Activated CD4-positive, CD25-positive, alpha-beta regulatory T cell treated with anti-CD3 and anti-CD28 coated beads, Interleukin-2, amount 50 U/mL, for 24 hours (primary cell): Measurements from ENCODE around the gene NRGN.

ENCODE experiments used
- ATAC-seq, 2 donors: fragments of 150-1000 bp; cut with Tn5 transposase; one replicate each; pipeline ENCODE4 v1.10.0; 2021; ENCODE audit warnings: mild to moderate bottlenecking in 1 of 2, moderate library complexity in 1 of 2

NRGN gene

DNA sequence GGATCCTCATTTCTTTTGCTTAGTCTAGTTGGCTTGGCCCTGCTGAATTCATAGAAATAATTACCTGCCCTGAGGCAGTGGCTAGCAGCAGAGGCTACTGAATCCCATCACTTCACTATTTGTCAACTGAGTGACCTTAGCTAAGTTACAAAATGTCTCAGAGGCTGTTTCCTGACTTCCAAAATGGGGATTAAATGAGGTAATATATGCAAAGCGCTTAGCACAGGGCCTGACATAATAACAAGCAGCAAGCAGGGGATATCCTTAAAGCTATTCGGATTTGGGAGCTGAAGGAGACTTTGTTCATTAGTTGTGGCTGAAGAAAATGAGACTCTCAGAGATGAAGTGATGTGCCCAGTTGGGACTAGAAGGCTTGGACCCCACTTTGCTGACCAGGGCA, 2.8 kb downstream of the NRGN start:
- no peak for ATAC-seq

DNA sequence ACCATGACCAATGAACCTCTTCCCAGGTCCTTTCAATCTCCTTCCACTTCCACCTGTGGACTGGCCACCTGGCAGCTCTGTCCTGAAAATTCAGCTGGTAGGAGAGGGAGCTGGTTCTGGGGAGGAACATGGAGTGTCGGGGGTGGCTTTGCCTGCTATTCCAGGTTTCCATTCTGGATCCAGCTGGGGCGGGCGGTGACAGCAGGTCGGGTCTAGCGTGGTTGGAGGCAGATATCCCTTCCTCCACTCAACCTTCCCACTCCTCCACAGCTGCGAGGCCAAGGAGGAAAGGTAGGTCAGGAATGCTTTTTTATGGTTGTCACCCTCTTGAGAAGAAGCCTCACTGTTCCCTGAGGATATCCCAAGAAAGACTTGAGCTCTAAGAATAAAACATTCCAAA, 3.3 kb downstream of the NRGN start:
- no peak for ATAC-seq

DNA sequence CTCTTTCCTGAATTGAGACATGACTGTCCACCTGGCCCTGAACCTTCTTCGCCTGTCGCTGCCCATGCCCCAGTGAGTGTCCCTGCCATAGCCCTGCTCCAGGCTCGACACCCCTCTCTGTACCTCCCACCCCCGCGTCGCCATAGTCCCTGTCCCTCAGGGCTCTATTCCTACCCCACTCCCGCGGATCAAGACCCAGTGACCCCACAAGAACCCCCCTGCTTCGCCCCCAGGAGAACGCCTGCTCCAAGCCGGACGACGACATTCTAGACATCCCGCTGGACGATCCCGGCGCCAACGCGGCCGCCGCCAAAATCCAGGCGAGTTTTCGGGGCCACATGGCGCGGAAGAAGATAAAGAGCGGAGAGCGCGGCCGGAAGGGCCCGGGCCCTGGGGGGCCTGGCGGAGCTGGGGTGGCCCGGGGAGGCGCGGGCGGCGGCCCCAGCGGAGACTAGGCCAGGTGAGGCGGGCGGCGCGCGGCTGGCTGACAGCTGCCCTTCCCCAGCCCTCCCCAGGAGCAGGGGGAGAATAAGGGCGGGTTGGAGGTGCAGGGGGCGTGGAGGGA, 5.6 kb downstream of the NRGN start:
- ATAC-seq: no peak

DNA sequence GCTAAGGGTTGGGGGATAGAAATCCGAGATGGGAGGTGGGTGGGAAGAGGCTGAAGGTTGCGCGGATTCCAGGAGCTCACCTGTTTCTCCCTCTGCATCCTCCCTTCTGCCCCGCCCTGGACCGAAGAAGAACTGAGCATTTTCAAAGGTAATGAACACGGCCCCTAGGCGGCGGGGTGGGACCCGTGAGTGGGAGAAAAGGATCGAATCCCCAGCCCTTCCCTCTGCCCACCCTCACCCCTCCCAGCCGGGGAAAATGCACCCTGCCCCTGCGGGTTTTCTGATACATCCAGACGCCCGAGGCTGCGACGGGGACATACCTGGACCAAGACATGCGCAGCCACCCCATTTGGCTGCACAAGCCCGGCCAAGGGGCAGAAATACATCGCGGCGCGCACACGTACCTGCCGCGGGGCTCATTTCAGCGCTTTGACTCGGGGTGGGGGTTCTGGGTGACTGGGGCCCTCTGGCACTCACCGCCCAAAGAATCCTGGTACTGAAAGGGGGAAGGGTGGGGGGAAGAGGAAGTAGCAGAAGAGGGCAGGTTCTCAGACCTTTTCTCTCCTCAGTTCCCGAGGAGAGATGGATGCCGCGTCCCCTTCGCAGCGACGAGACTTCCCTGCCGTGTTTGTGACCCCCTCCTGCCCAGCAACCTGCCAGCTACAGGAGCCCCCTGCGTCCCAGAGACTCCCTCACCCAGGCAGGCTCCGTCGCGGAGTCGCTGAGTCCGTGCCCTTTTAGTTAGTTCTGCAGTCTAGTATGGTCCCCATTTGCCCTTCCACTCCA, 6.3 kb downstream of the NRGN start:
- ATAC-seq: peak; percentile 6 to 30

DNA sequence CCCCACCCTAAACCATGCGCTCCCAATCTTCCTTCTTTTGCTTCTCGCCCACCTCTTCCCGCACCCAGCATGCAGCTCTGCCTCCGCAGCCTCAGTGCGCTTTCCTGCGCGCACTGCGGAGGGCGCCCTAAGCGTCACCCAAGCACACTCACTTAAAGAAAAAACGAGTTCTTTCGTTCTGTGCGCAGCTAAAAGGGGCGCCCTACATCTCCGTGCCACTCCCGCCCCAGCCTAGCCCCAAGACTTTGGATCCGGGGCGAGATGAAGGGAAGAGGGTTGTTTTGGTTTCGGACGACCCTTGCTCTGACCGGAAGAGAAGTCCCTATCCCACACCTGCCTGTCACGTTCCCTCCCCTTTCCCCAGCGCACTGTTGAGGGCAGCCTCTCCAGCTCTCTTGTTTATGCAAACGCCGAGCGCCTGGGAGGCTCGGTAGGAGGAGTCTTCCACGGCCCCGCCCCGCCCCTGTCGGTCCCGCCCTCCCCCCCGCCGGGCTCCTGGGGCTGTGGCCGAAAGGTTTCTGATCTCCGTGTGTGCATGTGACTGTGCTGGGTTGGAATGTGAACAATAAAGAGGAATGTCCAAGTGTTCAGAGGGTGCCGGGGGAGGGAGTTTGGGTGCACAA, 7.0 kb downstream of the NRGN start:
- ATAC-seq: peak; percentile 86

DNA sequence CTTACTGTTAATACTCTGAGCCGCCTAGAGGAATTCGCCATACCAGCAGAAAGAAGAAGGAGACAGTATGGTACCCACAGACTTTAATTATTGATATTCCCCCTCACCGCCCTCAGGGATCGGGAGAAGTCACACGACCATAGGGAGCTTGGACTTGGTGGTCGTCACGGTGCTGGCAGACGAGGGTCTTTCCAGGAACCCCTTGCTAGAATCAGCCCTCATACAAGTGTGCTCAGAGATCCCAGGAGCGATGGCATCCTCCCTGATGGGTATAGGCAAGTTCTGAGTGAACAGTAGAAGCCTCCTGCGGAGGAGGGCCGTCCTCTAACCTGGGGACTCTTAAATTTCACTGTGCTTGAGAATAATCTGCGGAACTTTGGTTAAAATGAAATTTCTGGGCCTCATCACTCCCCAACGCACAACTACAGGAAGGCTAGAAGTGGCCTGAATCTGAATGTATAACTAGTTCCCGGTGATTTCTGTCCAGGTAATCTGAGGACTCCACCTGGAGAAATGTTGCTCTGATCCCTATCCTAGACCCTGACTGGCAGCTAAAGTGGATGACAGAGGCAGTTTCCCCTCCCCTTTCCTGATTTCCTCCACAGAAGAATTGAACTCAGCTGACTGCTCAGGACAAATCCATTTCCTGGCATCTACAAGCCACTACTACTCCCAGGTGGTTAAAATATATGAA, 7.8 kb downstream of the NRGN start:
- ATAC-seq: no peak

DNA sequence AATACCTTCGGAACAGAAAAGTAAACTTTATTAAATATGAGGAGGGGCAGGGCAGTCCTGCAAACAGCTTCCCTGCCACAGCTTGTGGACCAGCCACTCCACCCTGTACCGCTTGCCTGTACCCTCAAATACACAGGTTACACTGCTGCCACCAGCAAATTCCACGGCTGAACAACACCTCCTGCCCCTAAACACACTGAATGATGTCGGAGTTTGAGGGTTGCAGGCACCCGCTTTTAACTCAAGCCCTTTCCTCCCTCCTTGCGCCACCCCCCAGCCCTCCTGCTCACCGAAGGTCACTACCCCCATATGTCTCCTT, 8.3 kb downstream of the NRGN start:
- ATAC-seq: no peak

DNA sequence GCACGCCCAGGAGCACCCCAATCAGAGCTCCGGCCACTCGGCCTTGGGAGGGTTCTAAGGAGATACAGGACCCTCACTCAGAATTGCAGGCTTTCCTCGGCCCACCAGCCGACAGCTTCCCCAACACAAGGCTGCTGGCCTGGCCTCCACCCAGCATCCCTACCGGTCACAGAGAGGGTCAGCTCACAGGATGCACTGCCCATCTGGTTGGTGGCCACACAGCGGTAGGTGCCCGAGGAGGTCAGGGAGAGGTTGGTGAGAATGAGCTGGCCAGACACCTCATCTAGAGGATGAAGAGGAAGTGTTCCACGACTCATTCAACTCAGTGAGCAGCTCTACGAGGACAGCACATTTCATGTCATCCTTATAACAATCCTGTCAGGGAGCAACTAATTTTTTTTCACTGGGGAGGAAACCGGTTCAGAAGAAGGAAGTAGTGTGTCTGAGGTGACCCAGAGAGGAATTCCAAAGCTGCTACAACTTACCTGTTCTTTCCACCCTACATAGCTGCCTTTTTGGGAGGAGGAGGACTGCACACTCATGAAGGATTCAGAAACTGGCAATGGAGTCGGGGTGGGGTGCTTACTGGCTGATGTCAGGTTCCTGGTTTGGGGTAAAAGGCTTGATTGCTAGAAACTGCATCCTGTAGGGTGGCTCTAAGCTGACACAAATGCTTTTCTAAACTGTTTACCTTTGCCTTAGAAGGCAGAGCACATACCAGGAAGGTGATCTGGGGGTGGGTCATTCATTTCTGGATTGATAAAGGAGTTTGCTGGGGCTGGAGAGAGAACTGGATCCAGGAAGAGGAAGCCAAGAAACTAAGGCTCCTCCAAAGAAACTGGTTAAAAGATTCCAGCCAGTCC, 9.0 kb downstream of the NRGN start:
- ATAC-seq: no peak

DNA sequence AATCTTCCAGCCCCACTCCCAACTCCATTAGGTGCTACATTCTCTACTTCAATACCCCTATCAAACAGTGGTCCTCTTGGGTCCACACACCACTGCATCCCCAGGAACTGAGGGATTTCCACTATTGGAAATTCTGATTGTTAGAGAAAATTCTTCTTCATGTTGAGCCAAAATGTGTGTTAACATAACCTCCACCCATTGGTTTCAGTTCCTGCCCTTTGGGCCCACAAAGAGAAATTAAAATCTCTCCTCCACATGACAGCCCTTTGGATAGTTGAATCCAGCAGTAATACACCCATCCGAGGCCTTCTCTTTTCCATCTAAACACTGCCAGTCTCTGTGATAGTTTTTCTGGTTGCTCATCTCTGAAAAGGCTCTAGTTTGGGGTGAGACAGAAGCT, 10.2 kb downstream of the NRGN start:
- no peak for ATAC-seq

DNA sequence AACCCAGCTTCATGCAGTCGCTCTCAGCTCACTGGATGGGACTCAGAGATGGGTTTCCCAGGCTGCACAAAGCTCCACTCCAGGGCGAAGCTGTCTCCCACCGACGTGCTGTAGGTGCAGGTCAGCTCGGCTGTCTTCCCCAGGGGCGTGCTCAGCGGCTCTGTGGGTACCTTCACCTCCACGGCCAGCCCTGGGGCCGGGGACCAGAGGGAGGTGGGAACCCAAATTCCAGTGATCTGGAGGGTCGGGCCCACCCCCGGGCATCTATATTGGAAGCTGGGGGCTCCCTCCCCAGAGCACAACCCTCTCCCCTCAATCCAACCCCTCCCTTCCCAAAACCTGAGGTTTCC, 11.6 kb downstream of the NRGN start:
- no peak for ATAC-seq

DNA sequence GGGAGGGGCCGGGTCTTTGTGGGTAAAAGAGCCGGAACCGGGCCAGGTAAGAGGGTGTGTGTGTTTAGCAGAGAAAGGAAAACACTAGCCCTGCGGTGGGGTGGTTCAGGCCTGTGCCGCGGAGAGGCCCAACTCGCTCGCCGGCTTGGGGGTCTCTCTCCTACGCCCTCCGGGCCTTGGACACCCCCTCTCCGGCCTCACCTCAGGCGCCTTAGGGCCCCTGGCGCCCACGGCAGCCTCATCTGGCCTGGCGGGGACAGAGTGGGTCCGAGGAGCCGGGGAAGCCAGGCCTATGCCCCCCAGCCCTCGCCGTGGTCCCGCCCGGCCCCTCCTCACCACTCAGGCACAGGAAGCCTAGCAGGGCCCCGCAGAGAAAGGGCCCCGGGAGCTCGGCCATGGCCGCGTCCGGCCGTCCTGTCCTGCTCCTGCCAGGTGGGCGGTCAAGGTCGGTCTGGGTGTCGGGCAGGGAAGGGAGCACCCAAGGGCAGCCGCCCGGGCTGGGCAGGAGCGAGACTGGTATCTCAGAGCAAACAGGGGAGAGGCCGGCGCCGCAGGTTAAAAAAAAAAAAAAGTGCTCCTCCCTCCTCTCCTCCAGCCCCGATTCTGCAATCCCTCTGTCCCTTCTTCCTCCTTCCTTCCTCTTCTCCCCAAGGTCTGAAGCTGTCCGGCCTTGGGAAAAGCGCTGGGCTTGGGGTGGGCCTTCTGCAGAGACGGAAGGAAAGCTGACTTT, 12.2 kb downstream of the NRGN start, which contains the start of gene VSIG2:
Gene VSIG2, minus strand, starts transcription at position 515 of the 730 bp plus-strand sequence. Its CDS starts 118 bp downstream, at position 397.
- ATAC-seq: no peak

DNA sequence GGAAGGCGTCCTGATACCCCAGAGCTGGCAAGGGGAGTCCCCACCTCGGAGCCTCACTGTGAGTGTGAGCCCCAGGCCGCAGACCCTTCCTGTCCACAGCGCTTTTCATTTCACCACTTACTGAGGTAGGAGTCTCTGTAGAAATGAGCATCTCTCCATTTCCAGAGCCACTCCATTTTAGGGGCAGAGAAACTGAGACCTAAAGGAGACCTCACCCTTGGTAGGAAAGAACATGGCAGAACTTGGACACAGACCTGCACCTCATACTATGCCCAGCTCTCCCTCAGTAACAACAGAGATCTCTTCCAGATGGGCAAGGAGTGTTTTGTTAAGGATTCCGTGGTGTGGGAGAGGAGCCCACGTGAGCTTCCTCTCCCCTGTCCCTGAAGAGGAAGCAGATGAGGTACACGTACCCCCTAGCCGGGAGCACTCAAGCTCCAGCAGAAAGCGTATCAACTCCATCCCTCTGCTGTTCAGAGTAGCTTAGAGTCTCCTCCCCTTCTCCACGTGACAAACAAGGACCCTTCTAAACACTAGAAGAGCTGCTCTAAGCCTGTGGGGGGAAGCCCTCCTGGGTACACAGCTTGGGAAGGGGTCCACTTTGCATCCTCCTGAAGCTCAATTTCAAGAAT, 12.8 kb downstream of the NRGN start:
- ATAC-seq: no peak

DNA sequence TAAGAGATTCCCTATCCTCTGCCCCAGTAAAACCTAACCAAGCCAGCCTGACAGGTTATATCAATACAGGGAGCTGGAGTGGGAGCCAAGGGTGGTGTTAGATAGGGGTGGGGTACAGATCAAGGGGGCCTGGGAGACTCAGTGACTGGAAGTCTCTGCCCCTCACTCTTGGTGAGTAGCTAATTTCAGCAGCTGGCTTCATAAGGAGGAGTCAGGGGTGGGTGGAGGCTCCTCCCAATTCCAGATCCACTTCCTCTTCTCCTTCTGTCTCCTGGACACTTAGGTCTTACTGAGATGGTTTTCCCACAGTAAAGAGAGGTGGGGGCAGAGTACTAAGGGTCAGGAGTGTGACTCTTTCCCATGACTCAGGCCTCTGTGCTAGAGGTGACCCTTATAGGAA, 13.5 kb downstream of the NRGN start:
- ATAC-seq: no peak

DNA sequence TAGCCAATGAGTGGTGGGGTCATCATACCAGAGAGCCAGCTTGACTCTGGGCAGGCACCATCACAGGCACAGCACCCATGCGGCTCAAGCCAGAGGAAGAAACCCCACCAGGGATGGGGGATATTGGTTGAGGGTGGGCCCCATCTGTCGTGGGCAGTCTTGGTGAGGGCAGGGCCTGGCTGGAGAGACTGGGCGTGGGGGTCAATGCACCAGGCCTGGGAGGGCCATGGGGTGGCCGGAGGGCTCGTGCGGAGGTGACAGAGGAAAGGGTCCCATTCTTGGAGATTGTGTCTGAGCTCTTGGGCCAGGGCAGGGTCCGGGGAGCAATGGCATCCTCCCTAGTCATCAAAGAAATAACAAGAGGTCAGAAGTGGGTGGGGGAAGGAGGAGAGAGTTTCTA, 13.9 kb downstream of the NRGN start:
- ATAC-seq: no peak

DNA sequence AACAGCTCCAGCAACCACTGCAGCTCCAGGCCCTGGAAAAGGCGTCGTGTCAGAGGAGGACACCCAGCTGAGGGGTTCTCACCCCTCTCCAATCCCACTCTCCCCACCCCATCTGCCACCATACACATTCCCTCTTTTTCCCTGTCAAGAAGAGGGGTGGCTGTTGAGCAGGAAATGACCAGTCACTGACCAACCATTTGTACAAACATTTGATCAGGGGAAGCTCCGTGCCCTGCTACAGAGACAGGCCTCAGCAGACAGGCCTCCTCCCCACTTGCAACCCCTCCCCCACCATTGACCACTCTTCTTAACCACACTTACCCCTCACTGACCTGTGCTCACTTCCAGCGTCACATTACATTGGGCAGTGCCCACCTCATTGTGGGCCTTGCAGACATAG, 14.6 kb downstream of the NRGN start:
- no peak for ATAC-seq

DNA sequence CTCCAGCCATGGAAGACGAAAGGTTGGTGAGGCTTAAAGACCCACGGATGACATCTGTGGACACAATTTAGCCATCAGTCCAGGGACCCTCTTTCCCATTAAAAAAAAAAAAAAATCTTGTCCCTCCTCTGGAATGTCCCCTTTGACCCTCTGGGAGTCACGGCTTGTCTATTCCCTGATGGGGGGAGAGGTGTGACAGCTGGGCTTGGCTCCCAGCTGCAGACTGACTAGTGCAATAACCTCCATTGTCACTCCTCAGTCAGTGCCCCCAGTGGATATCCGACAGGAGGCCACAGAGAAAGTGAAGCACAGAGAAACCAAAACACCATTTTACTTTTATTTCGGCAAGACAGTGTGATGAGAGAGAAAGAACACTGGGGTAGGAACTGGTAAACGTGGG, 15.0 kb downstream of the NRGN start:
- no peak for ATAC-seq

DNA sequence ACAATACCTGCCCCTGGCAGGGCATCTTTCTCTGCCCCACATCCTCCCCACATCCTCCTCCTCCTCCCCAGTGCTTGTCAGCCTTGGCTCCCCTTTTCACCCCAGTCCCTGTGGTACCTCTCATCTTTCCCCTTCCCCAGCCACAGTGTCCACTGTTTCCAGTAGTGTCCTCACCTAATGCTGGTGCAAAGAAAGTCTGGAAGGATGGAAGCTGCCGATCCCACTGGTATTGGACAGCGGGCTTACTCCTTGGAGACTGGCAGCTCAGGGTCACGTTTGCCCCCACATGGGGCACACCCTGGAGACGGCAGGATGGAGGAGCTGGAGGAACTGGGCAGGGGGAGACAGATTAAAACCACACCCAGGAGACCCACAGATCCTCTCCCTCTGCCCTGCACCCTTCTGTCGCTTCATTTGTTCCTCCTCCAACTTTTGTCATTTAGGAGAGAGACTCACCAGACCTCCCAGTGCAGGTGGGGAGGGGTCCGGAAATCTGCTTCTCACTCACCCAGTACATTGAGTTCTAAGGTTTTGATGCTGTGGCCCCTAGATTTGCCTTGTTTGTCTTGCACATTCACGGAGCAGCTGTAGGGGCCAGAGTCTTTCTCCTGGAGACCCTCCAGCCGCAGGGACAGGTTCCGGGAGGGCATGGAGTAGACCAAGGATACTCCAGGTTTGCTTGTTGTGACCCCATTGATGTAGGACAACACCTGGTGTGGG, 16.5 kb downstream of the NRGN start:
- no peak for ATAC-seq

DNA sequence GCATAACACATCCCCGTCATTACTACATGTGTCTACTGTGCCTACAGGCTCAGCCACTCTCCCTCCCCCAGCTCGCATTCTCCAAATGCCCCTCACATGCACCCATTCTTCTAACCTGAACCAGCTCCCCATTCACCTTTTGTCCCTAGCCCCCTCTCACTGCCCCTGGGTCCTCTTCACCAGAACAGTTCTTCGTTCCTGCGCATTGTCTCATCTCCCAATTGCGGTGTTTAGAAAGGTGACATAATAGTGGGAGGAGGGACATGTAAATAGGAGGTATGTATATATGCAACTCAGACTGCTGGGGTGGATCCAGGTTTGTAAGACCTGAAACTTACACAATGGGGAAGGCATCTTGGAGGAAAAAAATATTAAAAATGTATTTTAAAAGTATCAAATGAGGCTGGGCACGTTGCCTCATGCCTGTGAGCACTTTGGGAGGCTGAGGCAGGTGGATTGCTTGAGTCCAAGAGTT, 17.0 kb downstream of the NRGN start:
- ATAC-seq: no peak

DNA sequence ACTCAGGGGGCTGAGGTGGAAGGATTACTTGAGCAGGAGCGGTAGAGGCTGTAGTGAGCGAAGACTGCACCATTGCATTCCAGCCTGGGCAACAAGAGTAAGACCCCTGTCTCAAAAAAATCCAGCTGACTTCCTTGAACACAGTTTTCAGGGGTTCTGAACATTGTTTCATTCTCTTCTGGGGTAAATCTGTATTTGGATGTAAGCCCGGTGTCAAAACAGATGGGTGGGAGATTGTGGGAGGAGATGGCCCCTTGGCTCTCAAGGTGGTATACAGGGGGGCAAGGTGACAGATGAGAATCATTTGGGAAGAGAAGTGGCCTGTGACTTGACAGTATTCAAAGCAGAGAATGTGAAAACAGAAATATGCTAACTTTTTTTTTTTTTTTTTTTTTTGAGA, 17.6 kb downstream of the NRGN start:
- ATAC-seq: no peak

DNA sequence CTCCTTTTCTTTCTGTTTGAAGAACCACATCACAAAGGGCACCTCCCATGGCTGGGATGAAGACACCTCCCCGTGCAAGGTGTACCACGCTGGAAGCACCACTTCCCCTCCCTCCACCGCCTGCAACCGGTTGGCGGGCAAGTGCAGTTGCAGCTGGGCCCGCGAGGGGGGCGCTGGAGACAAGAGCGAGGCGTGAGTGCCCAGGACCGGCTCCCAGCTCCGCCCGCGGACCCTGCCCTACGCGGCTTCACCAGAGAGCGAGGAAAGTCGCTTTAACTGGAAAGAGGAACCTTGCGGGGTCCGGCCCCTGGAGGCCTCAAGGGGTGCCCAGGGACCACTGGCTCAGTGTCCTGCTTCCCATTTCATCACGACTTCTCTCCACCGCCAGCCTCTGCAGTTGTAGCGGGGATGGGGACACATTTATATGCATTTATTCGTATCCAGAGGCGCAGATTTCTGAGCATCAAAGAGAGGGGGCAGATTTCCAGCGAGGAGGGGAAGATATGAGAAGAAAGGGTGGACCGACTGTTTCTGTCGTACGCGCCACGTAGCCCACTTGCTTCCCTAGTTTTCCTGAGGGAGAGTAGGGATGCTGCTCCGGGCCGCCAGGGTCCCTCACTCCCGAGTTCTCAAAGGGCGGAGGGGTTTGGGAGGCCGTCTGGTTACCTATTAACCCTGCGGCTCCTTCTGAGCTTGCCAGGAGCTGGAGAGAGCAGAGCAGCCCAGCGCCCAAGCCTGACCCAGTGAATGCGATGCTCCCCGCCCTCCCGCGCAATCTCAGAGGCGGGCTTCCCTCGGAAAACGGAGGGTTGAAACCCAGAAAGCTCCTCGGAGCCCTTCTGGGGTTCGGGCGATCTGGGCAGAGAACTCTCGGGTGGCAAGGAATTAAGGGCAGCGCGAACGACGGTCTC, 18.9 kb downstream of the NRGN start:
- peak; percentile 57 to 62 for ATAC-seq
